HG03280 (cell line): Measurements from ENCODE around the gene KMT2A.
A peak's percentile ranks its signal among the peaks of the same experiment; 100 is the strongest.
"Not testable (repeated sequence)": the region's sequence is repeated elsewhere in the genome, so short reads cannot be mapped to it uniquely, and the experiment has no call there.

Experiments
- ATAC-seq: cut with Tn5 transposase; IDR thresholded peaks from one replicate; pipeline ENCODE4 v1.9.1; 2021; ENCODE audit warnings: mild to moderate bottlenecking, moderate library complexity; ENCODE audit not compliant: unreplicated experiment

KMT2A gene

GRCh38 chr11:118434553-118435289 is 1.6 kb upstream of the KMT2A start:
- ATAC-seq: no peak

- peak; percentile 25 for ATAC-seq
These were observed 901 bp upstream of the KMT2A start for GRCh38 chr11:118435290-118435892.

GRCh38 chr11:118436639-118437207 is 431 bp downstream of the KMT2A start:
- ATAC-seq: peak; percentile 21

GRCh38 chr11:118437208-118438125 is 1.2 kb downstream of the KMT2A start:
- no peak for ATAC-seq

GRCh38 chr11:118438314-118438931 is 2.1 kb downstream of the KMT2A start:
- ATAC-seq: no peak

- ATAC-seq: no peak
These were observed 3.4 kb downstream of the KMT2A start for GRCh38 chr11:118439646-118440045.

GRCh38 chr11:118441770-118442275 is 5.5 kb downstream of the KMT2A start:
- no peak for ATAC-seq

GRCh38 chr11:118442301-118442700 is 6.0 kb downstream of the KMT2A start:
- ATAC-seq: no peak

- ATAC-seq: no peak
These were observed 6.8 kb downstream of the KMT2A start for GRCh38 chr11:118442908-118443589.

- no peak for ATAC-seq
These were observed 7.4 kb downstream of the KMT2A start for GRCh38 chr11:118443590-118444218.

GRCh38 chr11:118447423-118447822 is 11.1 kb downstream of the KMT2A start:
- no peak for ATAC-seq

- ATAC-seq: peak; percentile 72
These were observed 12.0 kb downstream of the KMT2A start for GRCh38 chr11:118448294-118448693.

GRCh38 chr11:118449316-118449918 is 13.1 kb downstream of the KMT2A start:
- no peak for ATAC-seq

- ATAC-seq: no peak
These were observed 14.2 kb downstream of the KMT2A start for GRCh38 chr11:118450451-118450850.

GRCh38 chr11:118462178-118462577 is 25.9 kb downstream of the KMT2A start:
- no peak for ATAC-seq

GRCh38 chr11:118468968-118469367 is 32.7 kb downstream of the KMT2A start:
- ATAC-seq: not testable (repeated sequence)

GRCh38 chr11:118471030-118471429 is 34.7 kb downstream of the KMT2A start:
- ATAC-seq: no peak

GRCh38 chr11:118473537-118473936 is 37.2 kb downstream of the KMT2A start:
- ATAC-seq: no peak

- ATAC-seq: no peak
These were observed 40.4 kb downstream of the KMT2A start for GRCh38 chr11:118476676-118477075.
